GM19397 (cell line): Measurements from ENCODE around the gene SLC8A2.

Experiments used
- ATAC-seq: cut with Tn5 transposase; IDR thresholded peaks from one replicate; pipeline ENCODE4 v1.9.1; 2021; ENCODE audit warnings: mild to moderate bottlenecking, moderate library complexity; ENCODE audit not compliant: unreplicated experiment

Gene SLC8A2

GRCh38 chr19:47461876-47462275 lies 9.8 kb downstream of the SLC8A2 start:
- ATAC-seq: no peak

- ATAC-seq: no peak
Observed at GRCh38 chr19:47459477-47459876, 12.2 kb downstream of the SLC8A2 start.

GRCh38 chr19:47458672-47459071 lies 13.0 kb downstream of the SLC8A2 start:
- ATAC-seq: no peak

GRCh38 chr19:47456721-47457474 lies 14.8 kb downstream of the SLC8A2 start:
- no peak for ATAC-seq

GRCh38 chr19:47450478-47450877 lies 21.2 kb downstream of the SLC8A2 start:
- ATAC-seq: no peak

- ATAC-seq: no peak
Observed at GRCh38 chr19:47448360-47448727, 23.3 kb downstream of the SLC8A2 start.

GRCh38 chr19:47447470-47448359 lies 24.0 kb downstream of the SLC8A2 start:
- ATAC-seq: no peak

GRCh38 chr19:47446534-47447469 lies 24.9 kb downstream of the SLC8A2 start:
- no peak for ATAC-seq

- no peak for ATAC-seq
Observed at GRCh38 chr19:47445937-47446402, 25.7 kb downstream of the SLC8A2 start.

- no peak for ATAC-seq
Observed at GRCh38 chr19:47445527-47445926, 26.2 kb downstream of the SLC8A2 start.

GRCh38 chr19:47444388-47444821 lies 27.3 kb downstream of the SLC8A2 start:
- ATAC-seq: no peak

- no peak for ATAC-seq
Observed at GRCh38 chr19:47443331-47443730, 28.4 kb downstream of the SLC8A2 start.

- ATAC-seq: no peak
Observed at GRCh38 chr19:47438793-47439220, 32.9 kb downstream of the SLC8A2 start.

GRCh38 chr19:47437500-47437899 lies 34.2 kb downstream of the SLC8A2 start:
- ATAC-seq: no peak

- no peak for ATAC-seq
Observed at GRCh38 chr19:47436712-47437401, 34.8 kb downstream of the SLC8A2 start.

GRCh38 chr19:47435883-47436417 lies 35.7 kb downstream of the SLC8A2 start:
- ATAC-seq: no peak

- ATAC-seq: no peak
Observed at GRCh38 chr19:47435196-47435595, 36.5 kb downstream of the SLC8A2 start.

GRCh38 chr19:47434088-47434487 lies 37.6 kb downstream of the SLC8A2 start:
- no peak for ATAC-seq

- no peak for ATAC-seq
Observed at GRCh38 chr19:47433121-47433520, 38.6 kb downstream of the SLC8A2 start.

GRCh38 chr19:47432499-47432898 lies 39.2 kb downstream of the SLC8A2 start:
- ATAC-seq: no peak
